SK-N-SH treated with all-trans-retinoic acid at 6 μM for 48 hours (cell line): ENCODE data around the gene MYOM3.

ENCODE experiments used
- ESRRG ChIP-seq: fragments of 250-450 bp; sonication (Bioruptor Pico); IDR thresholded peaks from 2 replicates; pipeline ENCODE4 v1.6.1; 2021; ENCODE audit warnings: mild to moderate bottlenecking
- GLIS3 ChIP-seq: fragments of 250-450 bp; sonication (Bioruptor Pico); IDR thresholded peaks from 2 replicates; pipeline ENCODE4 v1.5.0; 2020; ENCODE audit warnings: mild to moderate bottlenecking, moderate library complexity
- PPARA ChIP-seq: fragments of 250-450 bp; sonication (Bioruptor Pico); IDR thresholded peaks from 2 replicates; pipeline ENCODE4 v1.5.0; 2020; ENCODE audit warnings: mild to moderate bottlenecking, borderline replicate concordance
- RARB ChIP-seq: fragments of 250-450 bp; sonication (Bioruptor Pico); IDR thresholded peaks from 2 replicates; pipeline ENCODE4 v1.8.0; 2021; ENCODE audit warnings: mild to moderate bottlenecking, moderate library complexity
- SNAI2 ChIP-seq: fragments of 250-450 bp; sonication (Bioruptor Pico); IDR thresholded peaks from 2 replicates; pipeline ENCODE4 v1.5.0; 2020; ENCODE audit warnings: mild to moderate bottlenecking, moderate library complexity
- TOX ChIP-seq: fragments of 250-450 bp; sonication (Bioruptor Pico); IDR thresholded peaks from 2 replicates; pipeline ENCODE4 v1.8.0; 2021; ENCODE audit warnings: mild to moderate bottlenecking, moderate library complexity, borderline replicate concordance
- TSHZ2 ChIP-seq: fragments of 250-450 bp; sonication (Bioruptor Pico); IDR thresholded peaks from 2 replicates; pipeline ENCODE4 v1.5.0; 2020; ENCODE audit warnings: mild to moderate bottlenecking, moderate library complexity
- ZC3H10 ChIP-seq: fragments of 250-450 bp; sonication (Bioruptor Pico); IDR thresholded peaks from 2 replicates; pipeline ENCODE4 v1.5.1; 2021; ENCODE audit warnings: mild to moderate bottlenecking, moderate library complexity
- ZFP3 ChIP-seq: fragments of 250-450 bp; sonication (Bioruptor Pico); IDR thresholded peaks from 2 replicates; pipeline ENCODE4 v1.5.0; 2020; ENCODE audit warnings: mild to moderate bottlenecking, moderate library complexity
- ZFP30 ChIP-seq: fragments of 450-650 bp; formaldehyde crosslinking; IDR thresholded peaks from 2 replicates; pipeline ENCODE4 v1.5.0; 2022; ENCODE audit warnings: mild to moderate bottlenecking, moderate library complexity
- TF ChIP-seq, protein P1 (sequence below): fragments of 250-450 bp; sonication (Bioruptor Pico); IDR thresholded peaks from 2 replicates; pipeline ENCODE4 v1.8.0; 2020; ENCODE audit warnings: mild to moderate bottlenecking, moderate library complexity, borderline replicate concordance
- TF ChIP-seq, protein P2 (sequence below): fragments of 250-450 bp; sonication (Bioruptor Pico); IDR thresholded peaks from 2 replicates; pipeline ENCODE4 v1.8.0; 2021; ENCODE audit warnings: low read depth, mild to moderate bottlenecking, moderate library complexity, borderline replicate concordance

- TF ChIP-seq, protein P1, sequence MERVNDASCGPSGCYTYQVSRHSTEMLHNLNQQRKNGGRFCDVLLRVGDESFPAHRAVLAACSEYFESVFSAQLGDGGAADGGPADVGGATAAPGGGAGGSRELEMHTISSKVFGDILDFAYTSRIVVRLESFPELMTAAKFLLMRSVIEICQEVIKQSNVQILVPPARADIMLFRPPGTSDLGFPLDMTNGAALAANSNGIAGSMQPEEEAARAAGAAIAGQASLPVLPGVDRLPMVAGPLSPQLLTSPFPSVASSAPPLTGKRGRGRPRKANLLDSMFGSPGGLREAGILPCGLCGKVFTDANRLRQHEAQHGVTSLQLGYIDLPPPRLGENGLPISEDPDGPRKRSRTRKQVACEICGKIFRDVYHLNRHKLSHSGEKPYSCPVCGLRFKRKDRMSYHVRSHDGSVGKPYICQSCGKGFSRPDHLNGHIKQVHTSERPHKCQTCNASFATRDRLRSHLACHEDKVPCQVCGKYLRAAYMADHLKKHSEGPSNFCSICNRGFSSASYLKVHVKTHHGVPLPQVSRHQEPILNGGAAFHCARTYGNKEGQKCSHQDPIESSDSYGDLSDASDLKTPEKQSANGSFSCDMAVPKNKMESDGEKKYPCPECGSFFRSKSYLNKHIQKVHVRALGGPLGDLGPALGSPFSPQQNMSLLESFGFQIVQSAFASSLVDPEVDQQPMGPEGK (CRISPR knock-in tag): no peak
- TF ChIP-seq ZFP30 (CRISPR knock-in tag): no peak
- no peak for TF ChIP-seq ZC3H10 (CRISPR knock-in tag)
- no peak for TF ChIP-seq SNAI2 (CRISPR knock-in tag)
- no peak for TF ChIP-seq RARB (CRISPR knock-in tag)
- no peak for TF ChIP-seq ZFP3 (CRISPR knock-in tag)
- no peak for TF ChIP-seq GLIS3 (CRISPR knock-in tag)
- no peak for TF ChIP-seq TSHZ2 (CRISPR knock-in tag)
- no peak for TF ChIP-seq TOX (CRISPR knock-in tag)
- TF ChIP-seq ESRRG (CRISPR knock-in tag): no peak
- no peak for TF ChIP-seq PPARA
- TF ChIP-seq, protein P2, sequence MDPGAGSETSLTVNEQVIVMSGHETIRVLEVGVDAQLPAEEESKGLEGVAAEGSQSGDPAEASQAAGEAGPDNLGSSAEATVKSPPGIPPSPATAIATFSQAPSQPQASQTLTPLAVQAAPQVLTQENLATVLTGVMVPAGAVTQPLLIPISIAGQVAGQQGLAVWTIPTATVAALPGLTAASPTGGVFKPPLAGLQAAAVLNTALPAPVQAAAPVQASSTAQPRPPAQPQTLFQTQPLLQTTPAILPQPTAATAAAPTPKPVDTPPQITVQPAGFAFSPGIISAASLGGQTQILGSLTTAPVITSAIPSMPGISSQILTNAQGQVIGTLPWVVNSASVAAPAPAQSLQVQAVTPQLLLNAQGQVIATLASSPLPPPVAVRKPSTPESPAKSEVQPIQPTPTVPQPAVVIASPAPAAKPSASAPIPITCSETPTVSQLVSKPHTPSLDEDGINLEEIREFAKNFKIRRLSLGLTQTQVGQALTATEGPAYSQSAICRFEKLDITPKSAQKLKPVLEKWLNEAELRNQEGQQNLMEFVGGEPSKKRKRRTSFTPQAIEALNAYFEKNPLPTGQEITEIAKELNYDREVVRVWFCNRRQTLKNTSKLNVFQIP (CRISPR knock-in tag): no peak
Measured at GRCh38 chr1:24109166-24109483, 2.8 kb downstream of the MYOM3 start.
